Prostate gland (tissue), 2 donors: ENCODE measurements around the gene STX12. TPM values are rescaled to one million over a fixed set of nuclear protein-coding genes. Genes with fewer than 3 reads are reported as not detected.

Experiments
- DNase-seq: peaks from one replicate; pipeline ENCODE4 v3.0.0-alpha.2; 2019; ENCODE audit warnings: low spot score
- H3K27ac ChIP-seq, 2 donors: fragments of 200-600 bp; sonication (generic); 2 replicates each; pipeline ENCODE4 v1.5.1; 2017 to 2019
- H3K27me3 ChIP-seq: fragments of 200-600 bp; sonication (generic); replicated peaks from 2 replicates; pipeline ENCODE4 v1.5.1; 2019; ENCODE audit not compliant: insufficient read depth
- H3K36me3 ChIP-seq, 2 donors: fragments of 200-600 bp; sonication (generic); 1 replicate in 1 of 2; 2 replicates in 1 of 2; pipeline versions ENCODE4 v1.5.1 to v1.8.1; 2017 to 2019
- H3K4me1 ChIP-seq: fragments of 200-600 bp; sonication (generic); replicated peaks from 2 replicates; pipeline ENCODE4 v1.5.1; 2019
- H3K4me3 ChIP-seq, 2 donors: fragments of 200-600 bp; sonication (generic); 2 replicates each; pipeline ENCODE4 v1.5.1; 2017 to 2019
- H3K9me3 ChIP-seq: fragments of 200-600 bp; sonication (generic); 2 replicates; pipeline ENCODE4 v1.5.1; 2017
- POLR2A ChIP-seq: fragments of 450-650 bp; IDR thresholded peaks from one replicate; pipeline ENCODE4 v1.6.1; 2016; ENCODE audit warnings: antibody characterized with exemption, mild to moderate bottlenecking
- POLR2AphosphoS5 ChIP-seq: sonication (generic); formaldehyde crosslinking; IDR thresholded peaks from one replicate; pipeline ENCODE4 v1.6.1; 2017; ENCODE audit warnings: antibody characterized with exemption
- WGBS: methylation state at CpG from one replicate; pipeline ENCODE4 v1.1.5; 2018; 5-methylcytosine and 5-hydroxymethylcytosine counted together
- intact Hi-C: fragments of 100-400 bp; cut with DNase I; formaldehyde crosslinking; loops from one replicate; pipeline ENCODE4 v1.14.2; 2022
- total RNA-seq, 2 donors: library from RNA; depleted of rRNA; stranded (reverse); fragments of >200 nt; gene quantifications; one replicate each; pipeline ENCODE4 v1.1.0, GENCODE V29; 2016
- TF ChIP-seq, protein P1 (sequence below), 4 experiments: fragments of 200-600 bp in 2 of 4; fragments of 450-650 bp in 2 of 4; sonication (generic) in 2 of 4; IDR thresholded peaks; 1 replicate in 3 of 4; 2 replicates in 1 of 4; pipeline ENCODE4 v1.5.1; 2016 to 2019; ENCODE audit warnings: antibody characterized with exemption in 4 of 4, mild to moderate bottlenecking in 2 of 4, moderate library complexity in 2 of 4

STX12 gene
- total RNA-seq, 2 donors from 2014 or later: 53.1 to 64.9 TPM

DNA sequence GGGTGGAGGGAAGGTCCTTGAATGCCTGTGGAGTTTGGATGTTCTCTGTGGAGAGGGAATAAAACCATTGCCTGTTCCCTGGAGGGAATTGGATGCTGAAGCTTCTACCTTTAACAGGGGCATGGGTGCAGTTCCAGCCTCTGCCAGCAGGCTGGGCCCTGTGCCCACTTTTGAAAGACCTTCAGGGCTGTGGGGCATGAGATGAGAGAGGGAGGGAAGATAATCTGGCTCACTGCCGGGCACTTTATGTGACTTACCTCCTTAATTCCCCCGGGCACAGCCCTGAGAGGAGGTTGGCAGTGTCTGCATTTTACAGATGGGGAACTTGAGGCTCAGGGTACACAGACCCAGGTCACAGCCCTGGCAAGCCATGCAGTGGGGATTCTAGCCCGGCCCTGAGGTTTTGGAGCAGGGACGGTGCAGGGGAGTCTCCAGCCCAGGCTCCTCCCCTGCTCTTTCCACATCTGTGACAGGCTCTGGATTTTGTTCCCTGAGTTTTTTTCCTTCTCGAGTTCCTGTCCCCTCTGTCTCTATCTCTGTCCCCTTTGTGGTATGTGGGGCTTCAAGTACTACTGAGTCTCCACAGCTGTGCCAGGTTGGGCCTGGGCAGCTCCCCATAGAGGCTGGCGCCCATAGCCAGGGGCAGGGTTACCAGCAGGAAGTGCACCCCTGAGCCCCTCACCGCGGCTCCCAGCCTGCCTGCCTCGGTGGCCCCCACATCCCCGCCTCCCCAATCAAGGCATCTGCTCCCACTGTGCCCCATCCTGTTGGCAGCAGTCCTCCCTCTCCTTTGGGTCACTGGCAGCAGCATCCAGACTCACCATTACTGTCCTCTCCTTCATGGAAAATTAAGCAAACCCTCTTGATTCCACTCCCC, 85.3 kb downstream of the STX12 start:
- 23% methylated on average over 10 of the region's 10 CpGs for WGBS
- peak; percentile 79 for DNase-seq
- TF ChIP-seq, protein P1, sequence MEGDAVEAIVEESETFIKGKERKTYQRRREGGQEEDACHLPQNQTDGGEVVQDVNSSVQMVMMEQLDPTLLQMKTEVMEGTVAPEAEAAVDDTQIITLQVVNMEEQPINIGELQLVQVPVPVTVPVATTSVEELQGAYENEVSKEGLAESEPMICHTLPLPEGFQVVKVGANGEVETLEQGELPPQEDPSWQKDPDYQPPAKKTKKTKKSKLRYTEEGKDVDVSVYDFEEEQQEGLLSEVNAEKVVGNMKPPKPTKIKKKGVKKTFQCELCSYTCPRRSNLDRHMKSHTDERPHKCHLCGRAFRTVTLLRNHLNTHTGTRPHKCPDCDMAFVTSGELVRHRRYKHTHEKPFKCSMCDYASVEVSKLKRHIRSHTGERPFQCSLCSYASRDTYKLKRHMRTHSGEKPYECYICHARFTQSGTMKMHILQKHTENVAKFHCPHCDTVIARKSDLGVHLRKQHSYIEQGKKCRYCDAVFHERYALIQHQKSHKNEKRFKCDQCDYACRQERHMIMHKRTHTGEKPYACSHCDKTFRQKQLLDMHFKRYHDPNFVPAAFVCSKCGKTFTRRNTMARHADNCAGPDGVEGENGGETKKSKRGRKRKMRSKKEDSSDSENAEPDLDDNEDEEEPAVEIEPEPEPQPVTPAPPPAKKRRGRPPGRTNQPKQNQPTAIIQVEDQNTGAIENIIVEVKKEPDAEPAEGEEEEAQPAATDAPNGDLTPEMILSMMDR (IDR thresholded peaks at IDR 0.05): peak; percentile 76 to 95 (median 85)
- TF ChIP-seq POLR2A (no peak), POLR2AphosphoS5 (peak; percentile 71)
- Histone ChIP-seq H3K36me3 (no peaks in the 10 kb centered on the region), H3K27ac (no peak overlapping the region), H3K4me1 (no peaks in the 10 kb centered on the region), H3K4me3 (no peak overlapping the region), H3K9me3 (no peaks in the 10 kb centered on the region), H3K27me3 (no peaks in the 10 kb centered on the region)
- intact Hi-C loops: loop anchor here (5.0 kb wide), 1 partner anchor 119 kb away; no protein-coding TSS in a partner anchor

DNA sequence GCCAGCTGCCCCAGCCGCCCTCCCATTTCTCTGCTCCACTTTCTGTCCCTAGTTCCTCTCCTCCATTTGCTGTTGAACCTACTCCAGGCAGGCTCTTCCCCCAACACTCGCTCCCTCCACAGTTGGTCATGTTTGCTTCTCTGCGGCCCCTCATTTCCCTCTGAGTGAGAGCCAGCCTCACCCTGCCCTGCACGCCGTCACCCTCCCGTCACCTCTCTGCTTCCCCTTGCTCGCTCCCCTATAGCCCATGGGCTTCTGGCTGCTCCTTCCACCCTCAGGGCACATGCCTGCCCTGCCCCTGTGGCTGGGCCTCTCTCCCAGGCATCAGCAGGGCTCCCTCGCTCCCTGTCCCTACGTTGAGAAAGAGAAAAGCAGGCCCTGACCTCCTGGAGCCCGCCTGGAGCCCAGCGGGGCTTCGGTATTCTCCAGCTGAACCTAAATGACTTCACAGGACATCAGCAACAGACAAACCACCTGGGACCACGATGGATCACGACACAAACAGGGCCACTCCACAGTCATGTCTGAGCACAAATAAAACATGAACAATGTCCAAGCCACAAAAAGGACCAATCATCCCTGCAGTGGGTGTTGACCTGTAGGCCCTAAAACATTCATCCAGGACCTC, 86.0 kb downstream of the STX12 start:
- H3K9me3 ChIP-seq: no peaks in the 10 kb centered on the region
- no peaks in the 10 kb centered on the region for H3K4me1 ChIP-seq
- H3K27me3 ChIP-seq: no peaks in the 10 kb centered on the region
- H3K27ac ChIP-seq: no peak overlapping the region
- H3K4me3 ChIP-seq: no peak overlapping the region
- no peaks in the 10 kb centered on the region for H3K36me3 ChIP-seq
- intact Hi-C loops: loop anchor here (5.0 kb wide), 1 partner anchor 118 kb away; no protein-coding TSS in a partner anchor
- TF ChIP-seq POLR2A: no peak
- DNase-seq: no peak
- whole genome bisulfite sequencing: 83% methylated on average over 14 of the region's 14 CpGs

DNA sequence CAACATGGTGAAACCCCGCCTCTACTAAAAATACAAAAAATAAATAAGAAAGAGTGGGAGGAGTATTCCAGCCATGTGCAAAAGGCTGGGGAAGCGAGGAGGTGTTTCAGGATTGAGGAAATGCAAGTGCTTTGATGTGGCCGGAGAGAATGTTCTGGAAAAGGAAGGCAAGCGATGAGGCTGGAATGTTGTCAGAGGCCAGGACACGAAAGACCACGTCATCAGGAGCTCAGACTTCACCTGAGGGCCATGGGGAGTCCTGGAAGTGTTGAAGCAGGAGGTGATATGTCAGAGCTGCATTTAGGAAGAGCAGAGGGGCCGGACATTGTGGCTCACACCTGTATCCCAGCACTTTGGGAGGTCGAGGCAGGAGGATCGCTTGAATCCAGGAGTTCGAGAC, 88.4 kb downstream of the STX12 start:
- intact Hi-C loops: loop anchor here (10.0 kb wide), 1 partner anchor 363 kb away; no protein-coding TSS in a partner anchor
- no peaks in the 10 kb centered on the region for H3K27me3 ChIP-seq
- WGBS: 94% methylated on average over 10 of the region's 10 CpGs

DNA sequence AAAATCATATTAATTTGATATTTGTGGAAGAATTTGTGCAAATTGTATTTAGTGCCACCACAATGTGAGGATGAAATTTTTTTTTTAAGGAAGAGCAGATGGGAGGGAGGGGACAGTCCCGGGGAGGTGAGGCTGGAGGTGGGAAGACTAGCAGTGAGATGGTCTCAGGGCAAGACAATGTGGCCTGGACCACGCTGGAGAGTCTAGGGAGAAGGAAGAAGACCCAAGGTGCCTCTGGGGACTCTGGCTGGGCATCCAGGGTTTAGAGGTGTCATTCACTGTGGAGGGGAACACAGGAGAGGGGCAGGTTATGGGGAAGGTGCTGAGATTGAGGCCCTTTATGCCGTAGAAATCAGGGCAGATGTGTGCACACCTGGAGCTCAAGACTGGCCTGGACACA, 89.0 kb downstream of the STX12 start:
- Histone ChIP-seq H3K9me3 (no peaks in the 10 kb centered on the region), H3K4me1 (no peaks in the 10 kb centered on the region), H3K36me3 (no peaks in the 10 kb centered on the region), H3K27ac (no peak overlapping the region), H3K27me3 (no peaks in the 10 kb centered on the region), H3K4me3 (no peak overlapping the region)
- intact Hi-C loops: loop anchor here (10.0 kb wide), 1 partner anchor 363 kb away; no protein-coding TSS in a partner anchor
- TF ChIP-seq POLR2AphosphoS5 (no peak), POLR2A (no peak)
- DNase-seq: no peak
- 90% methylated on average over 3 of the region's 3 CpGs for WGBS

More for the DNA sequence above, 88.4 kb downstream of the STX12 start:
- H3K36me3 ChIP-seq: no peaks in the 10 kb centered on the region
- H3K4me1 ChIP-seq: no peaks in the 10 kb centered on the region
- no peaks in the 10 kb centered on the region for H3K9me3 ChIP-seq
- no peak for DNase-seq
- no peak overlapping the region for H3K27ac ChIP-seq
- TF ChIP-seq, protein P1 (IDR thresholded peaks at IDR 0.05): no peak
- TF ChIP-seq POLR2AphosphoS5: no peak
- no peak overlapping the region for H3K4me3 ChIP-seq

DNA sequence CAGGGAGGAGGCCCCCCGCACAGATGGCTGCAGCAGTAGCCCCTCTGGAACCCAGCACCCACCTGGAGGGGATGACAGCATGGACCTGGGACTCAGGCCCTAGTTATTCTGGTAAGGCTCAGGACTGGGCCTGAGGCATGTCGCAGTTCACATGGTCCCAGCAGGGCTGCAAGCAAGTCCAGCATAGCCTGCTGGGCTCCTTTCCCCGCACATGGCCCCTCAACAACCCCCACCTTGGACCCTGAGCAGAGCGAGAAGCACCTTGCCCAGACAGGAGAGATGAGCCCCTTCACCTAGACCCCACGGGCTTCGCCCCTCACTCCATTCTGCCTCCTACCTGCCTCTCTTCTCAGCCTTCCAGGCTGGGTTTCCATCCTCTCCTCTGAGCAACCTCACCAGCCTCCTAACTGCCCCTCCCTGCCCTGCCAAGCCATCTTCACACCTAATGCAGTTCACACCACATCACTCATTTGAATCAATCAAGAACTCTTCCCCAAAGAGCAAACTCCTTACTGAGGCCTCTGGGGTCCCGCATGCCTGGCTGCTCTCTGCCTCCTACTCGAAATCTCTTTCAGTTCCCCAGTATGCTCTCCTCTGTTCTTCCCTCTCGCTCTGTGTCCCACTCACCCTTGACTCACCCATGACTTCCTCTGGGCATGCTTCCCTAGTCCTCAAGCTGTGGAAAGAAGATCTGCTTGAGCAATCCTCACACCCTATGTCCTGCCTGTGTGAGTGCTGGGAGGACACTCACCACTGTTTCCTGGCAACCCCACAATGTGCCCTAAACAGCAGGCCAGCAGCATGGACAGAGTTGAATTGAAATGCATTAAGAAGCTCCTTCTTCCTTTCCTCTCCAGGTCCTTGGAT, 89.9 kb downstream of the STX12 start:
- intact Hi-C loops: loop anchor here (10.0 kb wide), 1 partner anchor 362 kb away; no protein-coding TSS in a partner anchor
- H3K4me3 ChIP-seq: no peak overlapping the region
- TF ChIP-seq, protein P1 (IDR thresholded peaks at IDR 0.05): no peak
- no peak for TF ChIP-seq POLR2AphosphoS5

More for the DNA sequence above, 89.9 kb downstream of the STX12 start:
- no peak for DNase-seq
- H3K36me3 ChIP-seq: no peaks in the 10 kb centered on the region
- H3K9me3 ChIP-seq: no peaks in the 10 kb centered on the region
- no peaks in the 10 kb centered on the region for H3K27me3 ChIP-seq
- no peaks in the 10 kb centered on the region for H3K4me1 ChIP-seq
- 87% methylated on average over 9 of the region's 9 CpGs for WGBS
- H3K27ac ChIP-seq: no peak overlapping the region
